Stimulated activated effector memory CD8-positive, alpha-beta T cell treated with anti-CD3 and anti-CD28 coated beads, Interleukin-12 subunit alpha, Interleukin-12 subunit beta, amount 100 ng/mL, for 72 hours (primary cell): Measurements from ENCODE around the gene HDDC3.

ENCODE experiments used
- ATAC-seq: fragments of 150-1000 bp; cut with Tn5 transposase; 2 replicates; pipeline ENCODE4 v1.10.0; 2021
- DNase-seq, 2 donors: peaks; one replicate each; pipeline ENCODE4 v3.0.0; 2021 to 2022; ENCODE audit warnings: low spot score in 2 of 2
- H3K27ac Mint-ChIP-seq: one replicate; pipeline ENCODE4 v1.8.0; 2022; ENCODE audit warnings: mild to moderate bottlenecking, mixed read lengths
- H3K36me3 Mint-ChIP-seq: one replicate; pipeline ENCODE4 v1.8.0; 2022; ENCODE audit warnings: mild to moderate bottlenecking, mixed read lengths
- H3K4me1 Mint-ChIP-seq: one replicate; pipeline ENCODE4 v1.8.0; 2022; ENCODE audit warnings: mixed read lengths
- H3K4me3 Mint-ChIP-seq: one replicate; pipeline ENCODE4 v1.8.0; 2022; ENCODE audit warnings: mild to moderate bottlenecking, mixed read lengths
- H3K9me3 Mint-ChIP-seq: one replicate; pipeline ENCODE4 v1.8.0; 2022; ENCODE audit warnings: mixed read lengths

The HDDC3 gene

GRCh38 chr15:90957031-90957790 lies 24.9 kb upstream of the HDDC3 start:
- no peak for ATAC-seq
- H3K4me3 Mint-ChIP-seq, result peak overlapping the region; percentile 79
- DNase-seq, result no peak
- no peaks in the 10 kb centered on the region for H3K9me3 Mint-ChIP-seq
- H3K4me1 Mint-ChIP-seq, result peaks cover 16% of the 10 kb centered on the region
- H3K27ac Mint-ChIP-seq, result no peak overlapping the region
- H3K36me3 Mint-ChIP-seq, result peaks cover 73% of the 10 kb centered on the region

- peaks cover 16% of the 10 kb centered on the region for H3K4me1 Mint-ChIP-seq
- H3K27ac Mint-ChIP-seq, result peak overlapping the region; percentile 96
- peak; percentile 28 to 70 for DNase-seq
- H3K9me3 Mint-ChIP-seq, result no peaks in the 10 kb centered on the region
- H3K36me3 Mint-ChIP-seq, result peaks cover 73% of the 10 kb centered on the region
- H3K4me3 Mint-ChIP-seq, result peak overlapping the region; percentile 79
- ATAC-seq, result no peak
These were observed 24.1 kb upstream of the HDDC3 start for GRCh38 chr15:90956274-90957030.

DNA sequence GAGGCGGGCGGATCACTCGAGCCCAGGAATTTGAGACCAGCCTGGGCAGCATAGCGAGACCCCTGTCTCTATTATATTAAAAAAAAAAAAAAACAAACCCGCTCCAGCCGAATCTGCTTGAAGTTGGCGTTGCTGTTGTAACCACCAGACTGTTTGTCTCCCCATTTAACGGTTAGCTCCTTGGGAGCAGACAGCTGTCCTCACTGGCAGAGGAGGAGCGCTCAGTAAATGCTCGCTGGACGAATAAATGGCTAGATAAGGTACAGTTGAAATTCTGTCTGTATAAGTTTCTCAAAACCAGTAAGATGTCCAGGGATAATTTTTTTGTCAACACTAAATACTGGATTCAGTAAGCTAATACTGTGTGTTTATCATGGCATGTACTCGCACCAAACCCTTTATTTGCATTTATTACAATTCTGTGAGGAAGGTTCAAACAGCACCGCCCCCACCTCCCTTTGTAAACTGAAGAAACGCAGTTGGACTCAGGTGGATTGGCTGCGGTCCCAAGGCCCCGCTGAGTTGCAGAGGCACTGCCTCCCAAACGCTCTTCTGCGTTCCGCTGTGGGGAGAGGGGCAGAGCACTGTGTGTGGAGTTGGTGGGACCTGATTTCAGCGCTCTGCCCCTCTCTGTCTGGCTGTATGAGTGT lies 23.4 kb upstream of the HDDC3 start:
- H3K4me1 Mint-ChIP-seq, result peaks cover 16% of the 10 kb centered on the region
- H3K4me3 Mint-ChIP-seq, result peak overlapping the region; percentile 79
- DNase-seq (no peak), ATAC-seq (no peak)
- H3K9me3 Mint-ChIP-seq, result no peaks in the 10 kb centered on the region
- peak overlapping the region; percentile 96 for H3K27ac Mint-ChIP-seq
- H3K36me3 Mint-ChIP-seq, result peaks cover 73% of the 10 kb centered on the region

DNA sequence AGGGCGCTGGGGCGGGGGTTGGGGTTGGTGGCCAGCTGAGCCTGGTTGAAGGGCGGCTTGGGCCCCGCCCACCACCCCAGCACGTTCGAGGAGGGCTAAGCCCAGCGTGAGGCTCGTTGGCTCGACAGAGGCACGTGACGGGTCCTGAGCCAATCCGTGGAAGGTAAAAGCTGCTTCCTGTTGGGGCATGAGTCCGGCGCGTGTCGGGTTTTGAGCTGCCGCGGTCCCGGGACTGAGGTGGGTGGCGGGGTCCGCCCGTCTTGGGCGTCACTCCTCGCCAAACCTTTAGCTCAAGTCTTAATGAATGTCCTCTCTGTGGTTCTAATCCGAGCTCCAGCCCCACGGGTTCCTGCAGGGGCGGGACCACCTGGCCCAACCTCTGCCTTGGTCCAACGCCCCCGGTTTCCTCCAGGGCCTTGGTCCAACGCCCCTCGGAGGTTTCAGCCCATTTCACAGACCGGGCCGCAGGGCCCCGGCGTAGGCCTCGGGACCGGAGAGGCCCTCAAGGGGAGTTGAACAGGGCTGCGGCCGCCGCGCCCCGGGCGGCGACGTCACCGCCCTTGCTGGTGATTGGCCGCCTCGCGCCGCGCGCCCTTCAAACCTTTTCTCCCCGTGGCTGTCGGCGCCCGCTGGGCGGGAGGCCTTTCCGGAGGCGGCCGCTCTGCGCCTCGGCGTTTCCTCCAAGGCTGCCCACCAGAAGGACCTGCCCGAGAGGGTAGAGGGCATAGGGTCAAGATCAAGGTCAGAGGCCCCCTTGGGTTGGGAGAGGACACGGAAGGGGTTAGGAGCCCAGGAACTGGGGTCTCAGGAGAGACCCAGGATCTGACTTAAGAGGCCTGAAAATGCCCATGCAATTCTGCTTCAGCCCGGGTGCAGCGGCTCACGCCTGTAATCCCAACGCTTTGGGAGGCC lies 22.6 kb upstream of the HDDC3 start, which contains the start of gene RCCD1:
Gene RCCD1 (plus strand): TSS at position 173 of the 912 bp plus-strand sequence. CDS start 1,851 bp downstream, outside the sequence.
- peaks cover 72% of the 10 kb centered on the region for H3K36me3 Mint-ChIP-seq
- H3K4me3 Mint-ChIP-seq, result peak within 1 kb of the TSS; percentile 79
- H3K4me1 Mint-ChIP-seq, result peaks cover 16% of the 10 kb centered on the region
- ATAC-seq (peak; percentile 96), DNase-seq (peak; percentile 77 to 95)
- peak within 1 kb of the TSS; percentile 96 for H3K27ac Mint-ChIP-seq
- H3K9me3 Mint-ChIP-seq, result no peaks in the 10 kb centered on the region

DNA sequence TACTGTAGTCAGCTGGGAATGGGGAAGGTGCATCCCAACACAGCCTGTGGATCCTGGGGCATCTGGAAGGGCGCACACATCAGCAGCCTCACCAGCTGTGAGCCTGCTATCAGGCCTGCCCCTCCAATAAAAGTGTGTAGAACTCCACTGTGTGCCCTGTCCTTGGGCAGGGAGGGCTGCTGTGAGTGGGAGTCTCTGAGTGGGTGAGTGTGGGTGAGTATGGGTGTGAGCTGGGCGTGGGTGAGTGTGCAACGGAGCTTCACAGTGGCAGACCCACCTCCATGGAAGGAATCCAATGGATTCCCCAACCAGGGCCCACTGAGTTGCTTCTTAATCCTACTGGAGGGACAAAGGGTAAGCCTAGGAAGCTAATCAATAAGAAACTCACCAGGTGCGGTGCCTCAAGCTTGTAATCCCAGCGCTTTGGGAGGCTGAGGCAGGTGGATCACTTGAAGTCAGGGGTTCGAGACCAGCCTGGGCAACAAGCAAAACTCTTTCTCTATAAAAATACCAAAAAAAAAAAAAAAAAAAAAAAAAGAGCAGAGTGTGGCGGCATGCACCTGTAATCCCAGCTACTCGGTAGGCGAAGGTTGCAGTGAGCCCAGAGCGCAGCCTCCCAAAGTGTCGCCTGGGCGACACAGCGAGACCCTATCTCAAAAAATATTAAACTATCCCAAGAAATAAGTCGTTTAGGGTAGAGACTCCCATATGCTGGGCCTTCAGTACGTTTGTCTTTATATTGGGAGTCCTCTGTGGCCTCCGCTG lies 21.8 kb upstream of the HDDC3 start:
- H3K4me1 Mint-ChIP-seq, result peaks cover 16% of the 10 kb centered on the region
- no peaks in the 10 kb centered on the region for H3K9me3 Mint-ChIP-seq

GRCh38 chr15:90952901-90953677 lies 20.7 kb upstream of the HDDC3 start:
- peaks cover 69% of the 10 kb centered on the region for H3K36me3 Mint-ChIP-seq
- no peak for DNase-seq
- ATAC-seq, result no peak
- H3K4me3 Mint-ChIP-seq, result peak overlapping the region; percentile 79
- H3K4me1 Mint-ChIP-seq, result peaks cover 16% of the 10 kb centered on the region
- H3K9me3 Mint-ChIP-seq, result no peaks in the 10 kb centered on the region
- peak overlapping the region; percentile 96 for H3K27ac Mint-ChIP-seq

More for the DNA sequence above, 21.8 kb upstream of the HDDC3 start:
- Mint-ChIP-seq H3K4me3 (peak overlapping the region; percentile 79), H3K27ac (peak overlapping the region; percentile 96), H3K36me3 (peaks cover 68% of the 10 kb centered on the region)
- ATAC-seq (no peak), DNase-seq (no peak)

GRCh38 chr15:90950676-90951075 lies 18.3 kb upstream of the HDDC3 start:
- ATAC-seq, result no peak

GRCh38 chr15:90949979-90950675 lies 17.8 kb upstream of the HDDC3 start:
- H3K36me3 Mint-ChIP-seq, result peaks cover 91% of the 10 kb centered on the region
- ATAC-seq (no peak), DNase-seq (no peak)
- H3K9me3 Mint-ChIP-seq, result no peaks in the 10 kb centered on the region
- H3K27ac Mint-ChIP-seq, result no peak overlapping the region
- no peak overlapping the region for H3K4me3 Mint-ChIP-seq
- peaks cover 10% of the 10 kb centered on the region for H3K4me1 Mint-ChIP-seq

More at GRCh38 chr15:90950676-90951075, 18.3 kb upstream of the HDDC3 start:
- H3K27ac Mint-ChIP-seq, result no peak overlapping the region
- H3K4me3 Mint-ChIP-seq, result no peak overlapping the region
- peaks cover 85% of the 10 kb centered on the region for H3K36me3 Mint-ChIP-seq
- H3K9me3 Mint-ChIP-seq, result no peaks in the 10 kb centered on the region
- peaks cover 10% of the 10 kb centered on the region for H3K4me1 Mint-ChIP-seq
- DNase-seq, result no peak

GRCh38 chr15:90948506-90948905 lies 16.2 kb upstream of the HDDC3 start:
- H3K4me1 Mint-ChIP-seq, result peaks cover 3% of the 10 kb centered on the region
- H3K27ac Mint-ChIP-seq, result peak overlapping the region; percentile 70
- DNase-seq, result no peak
- peaks cover 92% of the 10 kb centered on the region for H3K36me3 Mint-ChIP-seq
- H3K4me3 Mint-ChIP-seq, result no peak overlapping the region
- H3K9me3 Mint-ChIP-seq, result no peaks in the 10 kb centered on the region
- ATAC-seq, result no peak

GRCh38 chr15:90947577-90948357 lies 15.4 kb upstream of the HDDC3 start:
- H3K9me3 Mint-ChIP-seq, result no peaks in the 10 kb centered on the region
- no peak for ATAC-seq
- no peaks in the 10 kb centered on the region for H3K4me1 Mint-ChIP-seq
- no peak overlapping the region for H3K4me3 Mint-ChIP-seq
- peak overlapping the region; percentile 70 for H3K27ac Mint-ChIP-seq
- H3K36me3 Mint-ChIP-seq, result peaks cover 92% of the 10 kb centered on the region
- no peak for DNase-seq

DNA sequence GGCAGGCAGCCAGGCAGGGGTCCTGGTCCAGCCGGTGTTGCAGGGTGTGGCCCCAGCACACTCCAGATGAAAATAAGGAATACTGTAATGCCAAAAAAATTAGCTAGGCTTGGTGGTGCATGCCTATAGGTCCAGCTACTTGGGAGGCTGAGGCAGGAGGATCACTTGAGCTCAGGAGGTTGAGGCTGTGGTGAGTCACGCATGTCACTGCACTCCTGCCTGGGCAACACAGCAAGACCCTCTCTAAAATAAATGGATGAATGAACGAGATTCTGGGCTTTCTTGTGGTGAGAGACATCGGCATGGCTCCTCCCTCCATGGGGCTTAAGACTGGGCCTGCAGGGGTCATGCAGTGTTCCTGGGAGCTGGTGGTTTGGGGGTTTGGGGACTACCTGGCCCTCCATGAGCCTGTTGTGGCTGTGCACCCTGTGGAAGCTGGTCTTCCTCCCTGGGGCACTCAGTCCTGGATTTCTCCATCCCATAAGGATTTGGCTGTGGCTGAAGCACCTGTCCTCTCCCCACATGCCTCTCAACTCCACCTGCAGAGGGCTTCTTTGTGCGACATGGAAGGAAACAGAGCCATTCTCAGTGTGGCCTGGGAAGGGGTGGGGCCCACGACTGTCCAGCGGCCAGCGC lies 14.7 kb upstream of the HDDC3 start:
- Mint-ChIP-seq H3K27ac (no peak overlapping the region), H3K4me3 (no peak overlapping the region), H3K36me3 (peaks cover 92% of the 10 kb centered on the region), H3K9me3 (no peaks in the 10 kb centered on the region), H3K4me1 (no peaks in the 10 kb centered on the region)
- ATAC-seq (no peak), DNase-seq (no peak)

DNA sequence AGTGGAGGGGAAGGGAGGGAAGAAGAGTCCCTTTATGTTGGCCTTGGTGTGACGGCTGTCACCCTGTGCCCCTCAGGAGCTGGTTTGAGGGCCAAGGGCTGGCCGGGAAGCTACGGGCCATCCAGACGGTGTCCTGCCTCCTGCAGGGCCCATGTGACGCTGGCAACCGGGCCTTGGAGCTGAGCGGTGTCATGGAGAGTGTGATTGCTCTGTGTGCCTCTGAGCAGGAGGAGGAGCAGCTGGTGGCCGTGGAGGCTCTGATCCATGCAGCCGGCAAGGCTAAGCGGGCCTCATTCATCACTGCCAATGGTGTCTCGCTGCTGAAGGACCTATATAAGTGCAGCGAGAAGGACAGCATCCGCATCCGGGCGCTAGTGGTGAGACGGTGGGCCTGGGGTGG lies 14.2 kb upstream of the HDDC3 start:
- ATAC-seq (no peak), DNase-seq (no peak)
- Mint-ChIP-seq H3K4me3 (no peak overlapping the region), H3K9me3 (no peaks in the 10 kb centered on the region), H3K4me1 (no peaks in the 10 kb centered on the region), H3K27ac (no peak overlapping the region), H3K36me3 (peaks cover 92% of the 10 kb centered on the region)
